ENCODE data around the gene MGLL. TPM values are rescaled to one million over a fixed set of nuclear protein-coding genes. Genes with fewer than 3 reads are reported as not detected.

Gene MGLL
- total RNA-seq, 1 experiment from 2014 or later, result 0.94 TPM

DNA sequence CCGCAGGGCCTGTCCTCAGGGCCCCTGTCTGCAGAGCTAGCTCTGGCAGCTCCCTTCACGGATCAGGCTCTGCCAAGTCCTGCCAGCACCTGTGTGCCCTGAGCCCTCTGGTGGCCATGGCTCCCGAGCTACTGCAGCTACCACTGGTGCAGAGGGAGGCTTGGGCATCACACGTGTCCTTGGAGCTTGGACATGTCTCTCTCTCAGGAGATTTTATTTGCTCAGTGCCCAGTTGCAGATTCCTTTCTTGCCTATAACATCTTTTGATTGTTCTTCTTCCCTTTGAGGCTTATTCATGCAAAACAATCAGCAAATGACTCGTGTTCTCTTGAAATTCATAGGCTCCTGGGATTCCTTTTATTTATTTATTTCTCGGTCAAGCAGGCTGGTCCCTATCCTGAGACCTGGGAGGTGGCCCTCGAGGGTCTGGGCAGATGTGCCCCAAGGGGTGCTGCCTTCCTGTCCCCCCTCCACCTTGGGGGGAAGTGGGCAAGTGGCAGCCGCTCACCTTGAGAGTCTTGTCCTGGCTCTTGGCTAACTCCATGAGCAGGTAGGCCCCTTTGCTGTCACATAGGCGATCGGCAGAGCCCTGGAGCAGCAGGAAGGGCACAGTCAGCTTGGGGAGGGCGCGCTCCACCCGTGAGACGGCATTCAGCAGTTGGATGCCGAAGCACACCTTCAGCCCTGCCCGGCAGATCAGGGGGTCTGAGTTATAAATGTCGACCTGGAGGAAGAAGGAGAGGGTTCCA lies 127.7 kb downstream of the MGLL start (continued):
- no peak for TF ChIP-seq ZNF396 (CRISPR knock-in tag; IDR thresholded peaks at IDR 0.05; ENCODE audit: borderline replicate concordance)
- TF ChIP-seq EMX1 (CRISPR knock-in tag; IDR thresholded peaks at IDR 0.05), result no peak
- TF ChIP-seq, protein P1, sequence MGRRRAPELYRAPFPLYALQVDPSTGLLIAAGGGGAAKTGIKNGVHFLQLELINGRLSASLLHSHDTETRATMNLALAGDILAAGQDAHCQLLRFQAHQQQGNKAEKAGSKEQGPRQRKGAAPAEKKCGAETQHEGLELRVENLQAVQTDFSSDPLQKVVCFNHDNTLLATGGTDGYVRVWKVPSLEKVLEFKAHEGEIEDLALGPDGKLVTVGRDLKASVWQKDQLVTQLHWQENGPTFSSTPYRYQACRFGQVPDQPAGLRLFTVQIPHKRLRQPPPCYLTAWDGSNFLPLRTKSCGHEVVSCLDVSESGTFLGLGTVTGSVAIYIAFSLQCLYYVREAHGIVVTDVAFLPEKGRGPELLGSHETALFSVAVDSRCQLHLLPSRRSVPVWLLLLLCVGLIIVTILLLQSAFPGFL (CRISPR knock-in tag; IDR thresholded peaks at IDR 0.05; ENCODE audit: borderline replicate concordance), result no peak
- TF ChIP-seq, protein P2, sequence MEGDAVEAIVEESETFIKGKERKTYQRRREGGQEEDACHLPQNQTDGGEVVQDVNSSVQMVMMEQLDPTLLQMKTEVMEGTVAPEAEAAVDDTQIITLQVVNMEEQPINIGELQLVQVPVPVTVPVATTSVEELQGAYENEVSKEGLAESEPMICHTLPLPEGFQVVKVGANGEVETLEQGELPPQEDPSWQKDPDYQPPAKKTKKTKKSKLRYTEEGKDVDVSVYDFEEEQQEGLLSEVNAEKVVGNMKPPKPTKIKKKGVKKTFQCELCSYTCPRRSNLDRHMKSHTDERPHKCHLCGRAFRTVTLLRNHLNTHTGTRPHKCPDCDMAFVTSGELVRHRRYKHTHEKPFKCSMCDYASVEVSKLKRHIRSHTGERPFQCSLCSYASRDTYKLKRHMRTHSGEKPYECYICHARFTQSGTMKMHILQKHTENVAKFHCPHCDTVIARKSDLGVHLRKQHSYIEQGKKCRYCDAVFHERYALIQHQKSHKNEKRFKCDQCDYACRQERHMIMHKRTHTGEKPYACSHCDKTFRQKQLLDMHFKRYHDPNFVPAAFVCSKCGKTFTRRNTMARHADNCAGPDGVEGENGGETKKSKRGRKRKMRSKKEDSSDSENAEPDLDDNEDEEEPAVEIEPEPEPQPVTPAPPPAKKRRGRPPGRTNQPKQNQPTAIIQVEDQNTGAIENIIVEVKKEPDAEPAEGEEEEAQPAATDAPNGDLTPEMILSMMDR (IDR thresholded peaks at IDR 0.05), result no peak
- TF ChIP-seq, protein P3, sequence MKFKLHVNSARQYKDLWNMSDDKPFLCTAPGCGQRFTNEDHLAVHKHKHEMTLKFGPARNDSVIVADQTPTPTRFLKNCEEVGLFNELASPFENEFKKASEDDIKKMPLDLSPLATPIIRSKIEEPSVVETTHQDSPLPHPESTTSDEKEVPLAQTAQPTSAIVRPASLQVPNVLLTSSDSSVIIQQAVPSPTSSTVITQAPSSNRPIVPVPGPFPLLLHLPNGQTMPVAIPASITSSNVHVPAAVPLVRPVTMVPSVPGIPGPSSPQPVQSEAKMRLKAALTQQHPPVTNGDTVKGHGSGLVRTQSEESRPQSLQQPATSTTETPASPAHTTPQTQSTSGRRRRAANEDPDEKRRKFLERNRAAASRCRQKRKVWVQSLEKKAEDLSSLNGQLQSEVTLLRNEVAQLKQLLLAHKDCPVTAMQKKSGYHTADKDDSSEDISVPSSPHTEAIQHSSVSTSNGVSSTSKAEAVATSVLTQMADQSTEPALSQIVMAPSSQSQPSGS (CRISPR knock-in tag; IDR thresholded peaks at IDR 0.05; ENCODE audit: borderline replicate concordance, low read depth), result no peak
- no peak for TF ChIP-seq CREM (CRISPR knock-in tag; IDR thresholded peaks at IDR 0.05)

DNA sequence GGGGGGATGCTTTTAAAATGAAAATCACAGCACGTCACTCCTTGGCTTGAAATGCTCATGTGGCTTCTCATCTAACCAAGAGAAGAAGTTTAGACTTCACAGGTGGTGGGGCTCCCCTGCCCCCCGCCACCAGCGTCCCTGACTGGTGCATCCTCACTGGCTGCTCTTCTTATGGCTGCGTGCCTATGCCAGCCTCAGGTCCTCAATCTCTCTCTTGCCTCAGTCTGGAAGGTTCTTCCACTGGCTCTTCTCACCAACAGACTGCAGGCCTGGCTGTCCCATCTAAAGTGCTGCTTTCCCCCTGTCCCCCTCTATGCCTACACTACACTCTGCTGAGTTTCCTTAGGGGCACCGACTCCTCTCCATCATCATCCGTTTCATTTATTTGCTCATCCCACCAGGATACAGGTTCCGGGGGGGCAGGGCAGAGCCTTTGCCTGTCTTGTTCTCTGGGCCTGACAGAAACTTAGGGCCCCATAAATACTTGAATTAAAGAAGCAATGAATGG lies 128.9 kb downstream of the MGLL start:
- ChIA-PET POLR2A (no interaction called here), CTCF (interaction anchor here (1.0 to 4.8 kb wide), 5 partner anchors 12 to 156 kb away, joined by 5 to 127 read pairs (median 30); no protein-coding TSS in a partner anchor)
- Mint-ChIP-seq H3K27ac (no peak overlapping the region), H3K27me3 (ENCODE audit: low read depth) (no peaks in the 10 kb centered on the region), H3K9me3 (no peaks in the 10 kb centered on the region), H3K4me1 (peaks cover 18% of the 10 kb centered on the region), H3K36me3 (no peaks in the 10 kb centered on the region), H3K4me3 (no peak overlapping the region)
- DNase-seq (ENCODE audit: low spot score) (no peak), ATAC-seq (no peak)
- TF ChIP-seq, protein P4, sequence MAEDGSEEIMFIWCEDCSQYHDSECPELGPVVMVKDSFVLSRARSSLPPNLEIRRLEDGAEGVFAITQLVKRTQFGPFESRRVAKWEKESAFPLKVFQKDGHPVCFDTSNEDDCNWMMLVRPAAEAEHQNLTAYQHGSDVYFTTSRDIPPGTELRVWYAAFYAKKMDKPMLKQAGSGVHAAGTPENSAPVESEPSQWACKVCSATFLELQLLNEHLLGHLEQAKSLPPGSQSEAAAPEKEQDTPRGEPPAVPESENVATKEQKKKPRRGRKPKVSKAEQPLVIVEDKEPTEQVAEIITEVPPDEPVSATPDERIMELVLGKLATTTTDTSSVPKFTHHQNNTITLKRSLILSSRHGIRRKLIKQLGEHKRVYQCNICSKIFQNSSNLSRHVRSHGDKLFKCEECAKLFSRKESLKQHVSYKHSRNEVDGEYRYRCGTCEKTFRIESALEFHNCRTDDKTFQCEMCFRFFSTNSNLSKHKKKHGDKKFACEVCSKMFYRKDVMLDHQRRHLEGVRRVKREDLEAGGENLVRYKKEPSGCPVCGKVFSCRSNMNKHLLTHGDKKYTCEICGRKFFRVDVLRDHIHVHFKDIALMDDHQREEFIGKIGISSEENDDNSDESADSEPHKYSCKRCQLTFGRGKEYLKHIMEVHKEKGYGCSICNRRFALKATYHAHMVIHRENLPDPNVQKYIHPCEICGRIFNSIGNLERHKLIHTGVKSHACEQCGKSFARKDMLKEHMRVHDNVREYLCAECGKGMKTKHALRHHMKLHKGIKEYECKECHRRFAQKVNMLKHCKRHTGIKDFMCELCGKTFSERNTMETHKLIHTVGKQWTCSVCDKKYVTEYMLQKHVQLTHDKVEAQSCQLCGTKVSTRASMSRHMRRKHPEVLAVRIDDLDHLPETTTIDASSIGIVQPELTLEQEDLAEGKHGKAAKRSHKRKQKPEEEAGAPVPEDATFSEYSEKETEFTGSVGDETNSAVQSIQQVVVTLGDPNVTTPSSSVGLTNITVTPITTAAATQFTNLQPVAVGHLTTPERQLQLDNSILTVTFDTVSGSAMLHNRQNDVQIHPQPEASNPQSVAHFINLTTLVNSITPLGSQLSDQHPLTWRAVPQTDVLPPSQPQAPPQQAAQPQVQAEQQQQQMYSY (CRISPR knock-in tag; IDR thresholded peaks at IDR 0.05), result peak; percentile 59; the same call in 1 of the 2 replicates
- no peak for TF ChIP-seq TEAD1 (CRISPR knock-in tag; IDR thresholded peaks at IDR 0.05)

DNA sequence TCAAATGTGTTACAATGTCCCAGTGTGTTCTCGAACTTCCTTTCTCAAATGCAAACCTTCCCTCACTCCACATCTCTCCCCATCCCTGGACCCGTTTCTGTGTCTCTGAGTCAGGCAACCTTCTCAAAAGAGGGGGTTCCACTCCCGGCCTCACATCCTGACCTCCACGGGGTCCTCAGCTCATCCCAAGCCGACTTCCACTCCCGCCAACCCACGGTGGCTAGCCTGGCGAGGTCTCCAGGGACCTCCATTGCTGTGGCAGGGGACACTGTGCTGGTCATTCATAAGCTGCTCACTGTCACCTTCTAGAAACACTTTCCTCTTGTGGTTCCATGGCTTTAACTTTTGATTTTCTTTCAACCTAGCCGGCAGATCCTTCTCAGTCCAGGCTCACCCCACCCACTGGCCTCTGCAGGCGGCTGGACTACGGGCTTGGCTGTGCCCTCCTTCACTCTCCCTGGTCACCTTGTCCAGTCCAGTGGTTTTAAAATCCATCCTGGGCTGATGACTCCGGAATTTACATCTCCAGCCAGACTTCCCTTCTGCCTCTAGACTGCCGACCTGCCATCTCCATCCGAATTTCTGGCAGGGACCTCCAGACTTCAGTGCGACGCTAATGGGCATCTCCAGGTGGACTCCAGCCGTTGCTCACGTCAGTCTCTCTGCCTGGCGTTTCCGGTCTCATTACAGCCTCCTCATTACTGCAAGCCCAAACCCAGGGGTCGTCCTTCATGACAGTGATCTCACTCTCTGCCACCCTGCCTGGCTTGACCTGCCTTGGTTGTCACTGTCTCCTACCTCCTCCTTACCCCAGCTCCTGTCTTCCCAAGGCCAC lies 129.6 kb downstream of the MGLL start:
- Mint-ChIP-seq H3K4me3 (no peak overlapping the region), H3K27ac (no peak overlapping the region), H3K9me3 (no peaks in the 10 kb centered on the region), H3K27me3 (ENCODE audit: low read depth) (no peaks in the 10 kb centered on the region), H3K4me1 (peaks cover 19% of the 10 kb centered on the region), H3K36me3 (no peaks in the 10 kb centered on the region)
- no peak for TF ChIP-seq ZNF138 (CRISPR knock-in tag; conservative IDR thresholded peaks at IDR 0.05)
- CTCF ChIA-PET, result interaction anchor here (1.0 to 4.7 kb wide), 4 partner anchors 8 to 139 kb away, joined by 3 to 76 read pairs (median 20); no protein-coding TSS in a partner anchor
- DNase-seq (ENCODE audit: low spot score) (no peak), ATAC-seq (no peak)
- POLR2A ChIA-PET, result no interaction called here
